Activated CD4-positive, alpha-beta T cell treated with anti-CD3 and anti-CD28 coated beads, Interleukin-2, amount 50 U/mL, for 1 hour (primary cell): ENCODE data around the gene GMEB2.
"Not testable (repeated sequence)": the region's sequence is repeated elsewhere in the genome, so short reads cannot be mapped to it uniquely, and the experiment has no call there.

ENCODE experiments used
- DNase-seq: peaks from one replicate; pipeline ENCODE4 v3.0.0-alpha.2; 2020

The GMEB2 gene

GRCh38 chr20:63635431-63636141 lies 8.7 kb upstream of the GMEB2 start:
- DNase-seq = peak; percentile 70

GRCh38 chr20:63633732-63634131 lies 6.8 kb upstream of the GMEB2 start:
- no peak for DNase-seq

GRCh38 chr20:63631426-63631825 lies 4.5 kb upstream of the GMEB2 start:
- not testable (repeated sequence) for DNase-seq

- DNase-seq = not testable (repeated sequence)
Measured at GRCh38 chr20:63630956-63631355, 4.1 kb upstream of the GMEB2 start.

GRCh38 chr20:63628246-63628975 lies 1.5 kb upstream of the GMEB2 start:
- peak; percentile 57 for DNase-seq

DNA sequence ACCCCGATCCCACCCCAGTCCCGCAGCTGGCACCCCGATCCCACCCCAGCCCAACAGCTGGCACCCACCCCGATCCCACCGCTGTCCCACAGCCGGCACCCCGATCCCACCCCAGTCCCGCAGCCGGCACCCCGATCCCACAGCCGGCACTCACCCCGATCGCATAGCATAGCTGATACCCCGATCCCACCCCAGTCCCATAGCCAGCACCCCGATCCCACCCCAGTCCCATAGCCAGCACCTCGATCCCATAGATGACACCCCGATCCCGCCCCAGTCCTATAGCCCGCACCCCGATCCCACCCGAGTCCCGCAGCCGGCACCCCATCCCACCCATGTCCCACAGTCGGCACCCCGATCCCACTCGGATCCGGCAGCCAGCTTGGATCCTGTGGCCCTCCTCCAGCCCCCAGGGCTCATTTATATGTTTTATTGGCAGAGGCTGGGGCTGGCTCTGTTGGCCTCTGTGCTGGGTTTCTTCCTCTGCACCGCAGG lies 897 bp upstream of the GMEB2 start:
- DNase-seq = no peak

DNA sequence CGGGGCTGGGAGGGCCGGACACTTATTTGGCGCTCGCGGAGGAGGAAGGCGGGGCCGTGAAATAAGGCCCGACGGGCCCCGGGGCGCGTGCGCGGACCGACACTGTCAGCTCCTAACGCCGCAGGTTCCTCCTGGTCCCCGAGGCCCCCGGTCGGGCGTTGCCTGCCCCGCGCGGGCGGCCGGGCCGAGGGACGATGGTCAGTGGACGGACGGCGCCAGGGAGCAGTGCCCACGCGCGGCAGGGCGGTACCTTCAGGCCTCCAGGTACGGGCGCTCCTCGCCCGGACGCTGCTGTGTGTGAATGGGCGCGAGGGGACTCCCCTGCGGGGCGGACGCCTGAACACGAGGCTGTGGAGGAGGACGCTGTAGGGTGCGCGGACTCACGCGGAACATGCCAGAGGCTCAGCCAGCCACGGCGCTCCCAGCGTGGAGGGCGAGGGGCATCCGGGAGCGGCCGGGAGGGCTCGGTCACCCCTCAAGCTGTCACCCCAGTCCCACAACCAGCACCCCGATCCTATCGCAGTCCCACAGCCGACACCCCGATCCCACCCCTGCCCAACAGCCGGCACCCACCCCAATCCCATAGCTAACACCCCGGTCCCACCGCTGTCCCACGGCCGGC lies 339 bp upstream of the GMEB2 start:
- DNase-seq = peak; percentile 93

- DNase-seq = peak; percentile 18
Measured at GRCh38 chr20:63625771-63626423, 1.0 kb downstream of the GMEB2 start.

GRCh38 chr20:63624486-63624885 lies 2.4 kb downstream of the GMEB2 start:
- DNase-seq = no peak

DNA sequence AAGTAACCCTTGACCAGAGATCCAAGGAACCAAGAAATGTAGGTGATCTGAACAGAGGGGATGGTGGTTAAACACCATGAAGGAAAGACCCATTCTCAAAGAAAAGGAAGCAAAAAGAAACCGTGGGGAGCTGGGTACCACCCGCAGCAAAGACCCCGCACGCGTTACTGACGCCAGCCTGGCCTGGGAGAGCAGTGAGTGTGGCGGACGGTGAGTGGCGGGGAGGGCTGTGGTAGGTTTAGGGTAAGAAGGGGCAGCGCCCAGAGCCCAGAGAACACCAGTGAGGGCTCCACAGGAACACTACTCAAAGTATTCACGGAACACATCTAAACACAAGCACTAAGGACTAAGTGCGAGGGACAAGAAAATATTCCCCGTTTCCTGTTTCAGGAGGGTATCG lies 4.2 kb downstream of the GMEB2 start:
- DNase-seq = no peak

- no peak for DNase-seq
Measured at GRCh38 chr20:63622096-63622495, 4.8 kb downstream of the GMEB2 start.

DNA sequence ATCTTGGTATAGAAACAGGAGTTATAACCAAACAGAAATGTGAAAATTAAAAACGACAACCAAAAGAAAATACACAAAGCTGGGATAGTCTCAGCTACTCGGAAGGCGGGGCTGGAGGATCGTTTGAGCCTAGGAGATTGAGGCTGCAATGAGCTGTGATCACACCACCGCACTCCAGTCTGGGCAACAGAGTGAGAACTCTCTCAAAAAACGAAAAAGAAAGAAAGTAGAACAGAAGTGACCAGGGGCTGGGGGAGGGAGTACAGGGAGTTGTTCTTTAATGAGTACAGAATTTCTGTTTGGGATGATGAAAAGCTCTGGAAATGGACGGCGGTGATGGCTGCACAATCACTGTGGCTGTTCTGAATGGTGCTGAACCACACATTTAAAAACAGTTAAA lies 5.9 kb downstream of the GMEB2 start:
- DNase-seq = no peak

- no peak for DNase-seq
Measured at GRCh38 chr20:63619505-63619904, 7.4 kb downstream of the GMEB2 start.

GRCh38 chr20:63619086-63619485 lies 7.8 kb downstream of the GMEB2 start:
- no peak for DNase-seq

DNA sequence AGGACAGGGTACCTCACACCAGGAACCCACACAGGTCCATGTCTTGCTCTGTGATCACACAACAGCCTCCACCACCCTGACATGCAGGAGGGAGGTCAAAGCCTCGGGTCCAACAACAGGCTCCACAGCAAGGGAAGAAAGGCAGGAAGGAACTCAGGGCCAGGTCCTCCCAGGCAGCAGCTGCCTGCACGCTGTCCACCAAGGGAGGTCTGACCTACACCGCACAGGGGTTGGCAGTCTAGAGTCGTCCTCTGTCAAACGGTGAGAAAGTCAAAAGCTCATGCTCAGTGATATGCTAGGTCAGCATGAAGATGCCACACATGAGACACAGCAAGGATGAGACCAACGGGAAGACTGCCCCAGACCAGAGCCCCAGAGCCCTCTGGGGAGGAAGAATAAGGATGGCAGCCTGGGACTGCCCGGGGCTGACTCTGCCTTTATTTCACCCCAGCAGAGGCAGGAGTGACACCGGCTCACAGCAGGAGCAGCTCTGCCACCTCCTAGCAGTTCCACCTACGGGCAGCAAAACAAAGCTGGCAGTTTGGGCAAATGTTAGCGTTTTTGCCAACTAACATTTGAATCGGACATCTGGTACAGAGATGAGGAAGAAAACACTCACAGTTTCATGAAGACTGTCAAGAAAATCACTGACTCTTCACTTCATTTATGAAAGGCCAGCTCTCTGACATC lies 8.5 kb downstream of the GMEB2 start:
- no peak for DNase-seq

DNA sequence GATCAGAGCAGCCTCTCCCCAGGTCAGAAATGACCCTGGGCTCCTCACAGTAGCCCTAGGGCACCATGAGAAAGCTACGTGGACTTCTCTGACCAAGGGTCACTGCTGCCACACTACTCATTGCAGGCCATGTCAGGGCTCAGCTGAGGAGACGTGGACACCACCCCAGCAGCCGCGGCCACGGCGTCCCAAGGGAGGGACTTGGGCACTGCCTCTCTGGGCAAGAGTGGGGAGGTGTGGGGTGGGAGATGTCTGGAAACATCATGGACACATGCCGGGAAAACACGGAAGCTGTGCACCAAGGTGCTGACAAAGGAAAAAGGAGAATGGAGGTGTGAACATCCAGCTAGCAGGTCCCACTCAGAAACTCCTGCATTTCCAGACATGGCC lies 9.0 kb downstream of the GMEB2 start:
- DNase-seq = no peak

- no peak for DNase-seq
Measured at GRCh38 chr20:63617092-63617875, 9.6 kb downstream of the GMEB2 start.

DNA sequence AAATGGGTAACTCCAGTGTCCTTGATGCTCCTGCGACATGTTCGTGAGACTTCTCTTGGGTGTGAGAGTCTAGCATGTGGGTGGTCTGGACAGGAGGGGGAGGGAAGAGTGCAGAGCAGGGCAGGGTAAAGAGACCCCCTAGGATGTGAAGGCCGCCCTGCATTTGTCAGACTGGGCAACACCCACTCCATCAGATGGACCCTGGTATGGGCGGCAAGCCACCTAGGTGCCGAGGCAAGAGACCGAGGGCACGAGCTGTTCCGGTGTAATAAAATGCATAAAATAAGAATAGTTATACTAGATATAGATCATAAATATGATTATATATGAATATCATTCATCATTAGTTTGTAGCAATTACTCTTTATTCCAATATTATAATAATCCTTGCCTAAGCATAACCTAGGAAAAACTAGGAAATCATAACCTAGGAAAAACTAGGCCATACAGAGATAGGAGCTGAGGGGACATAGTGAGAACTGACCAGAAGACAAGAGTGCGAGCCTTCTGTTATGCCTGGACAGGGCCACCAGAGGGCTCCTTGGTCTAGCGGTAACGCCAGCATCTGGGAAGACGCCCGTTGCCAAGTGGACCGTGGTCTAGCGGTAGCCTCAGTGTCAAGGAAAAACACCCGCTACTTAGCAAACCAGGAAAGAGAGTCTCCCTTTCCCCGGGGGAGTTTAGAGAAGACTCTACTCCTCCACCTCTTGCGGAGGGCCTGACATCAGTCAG lies 12.9 kb downstream of the GMEB2 start:
- DNase-seq = not testable (repeated sequence)

GRCh38 chr20:63612276-63612931 lies 14.5 kb downstream of the GMEB2 start:
- DNase-seq = no peak

DNA sequence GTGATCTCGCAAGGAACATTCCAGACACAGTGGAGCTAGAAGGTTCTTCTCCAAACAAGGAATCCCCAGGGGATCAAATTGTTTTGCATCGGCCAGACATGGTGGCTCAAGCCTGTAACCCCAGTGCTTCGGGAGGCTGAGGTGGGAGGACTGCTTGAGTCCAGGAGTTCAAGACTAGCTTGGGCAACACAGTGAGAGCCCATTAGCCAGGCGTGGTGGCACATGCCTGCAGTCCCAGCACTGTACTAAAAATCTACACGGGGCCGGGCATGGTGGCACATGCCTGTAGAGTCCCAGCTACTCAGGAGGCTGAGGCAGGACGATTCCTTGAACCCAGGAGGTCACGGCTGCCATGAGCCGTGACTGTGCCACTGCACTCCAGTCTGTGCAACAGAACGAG lies 15.3 kb downstream of the GMEB2 start:
- no peak for DNase-seq
